Stimulated activated memory B cell treated with anti-CD40 and anti-IgM and Interleukin-4, amounts not matched to agents 10 μg/mL and 1 μg/mL and 100 μg/mL, for 72 hours (primary cell): ENCODE data around the gene JPH4.
A peak's percentile ranks its signal among the peaks of the same experiment; 100 is the strongest.

Source experiments
- ATAC-seq: fragments of 150-1000 bp; cut with Tn5 transposase; 2 replicates; pipeline ENCODE4 v1.10.0; 2021
- H3K27ac Mint-ChIP-seq: one replicate; pipeline ENCODE4 v1.8.0; 2022; ENCODE audit warnings: mild to moderate bottlenecking, mixed read lengths
- H3K27me3 Mint-ChIP-seq: one replicate; pipeline ENCODE4 v1.8.0; 2022; ENCODE audit warnings: mixed read lengths
- H3K36me3 Mint-ChIP-seq: one replicate; pipeline ENCODE4 v1.8.0; 2022; ENCODE audit warnings: mixed read lengths
- H3K4me1 Mint-ChIP-seq: one replicate; pipeline ENCODE4 v1.8.0; 2022; ENCODE audit warnings: mixed read lengths
- H3K4me3 Mint-ChIP-seq: one replicate; pipeline ENCODE4 v1.8.0; 2022; ENCODE audit warnings: mild to moderate bottlenecking, moderate library complexity, mixed read lengths
- H3K9me3 Mint-ChIP-seq: one replicate; pipeline ENCODE4 v1.8.0; 2022; ENCODE audit warnings: mixed read lengths

JPH4 gene

GRCh38 chr14:23555882-23556699, 22.5 kb downstream of the JPH4 start, which contains the start of gene THTPA:
Gene THTPA (plus strand): TSS chr14:23556271. CDS start chr14:23556758, 487 bp downstream.
- ATAC-seq: peak; percentile 90
- H3K36me3 Mint-ChIP-seq: peaks cover 12% of the 10 kb centered on the region
- H3K9me3 Mint-ChIP-seq: no peaks in the 10 kb centered on the region
- H3K27me3 Mint-ChIP-seq: no peaks in the 10 kb centered on the region
- peaks cover 54% of the 10 kb centered on the region for H3K4me1 Mint-ChIP-seq
- H3K4me3 Mint-ChIP-seq: peak within 1 kb of the TSS; percentile 92
- peak within 1 kb of the TSS; percentile 98 for H3K27ac Mint-ChIP-seq

DNA sequence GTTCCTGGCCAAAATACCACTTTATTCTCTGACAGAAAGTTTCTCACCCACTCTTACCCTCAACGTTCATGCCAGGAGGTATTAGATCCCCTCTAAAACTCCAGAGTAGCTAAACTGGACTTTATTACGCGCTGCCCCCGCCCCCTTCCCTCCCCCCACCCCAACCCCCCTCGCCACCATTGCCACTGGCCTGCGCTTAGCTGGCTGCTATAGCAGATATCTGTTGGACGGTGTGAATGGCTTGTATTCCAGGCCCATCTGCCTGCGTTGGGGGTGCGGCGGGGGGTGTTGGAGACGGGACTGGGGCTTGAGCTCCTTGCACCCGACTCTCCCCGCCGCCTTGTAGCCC, 23.1 kb downstream of the JPH4 start:
- peak overlapping the region; percentile 98 for H3K27ac Mint-ChIP-seq
- no peaks in the 10 kb centered on the region for H3K27me3 Mint-ChIP-seq
- H3K36me3 Mint-ChIP-seq: peaks cover 6% of the 10 kb centered on the region
- H3K4me3 Mint-ChIP-seq: peak overlapping the region; percentile 92
- no peaks in the 10 kb centered on the region for H3K9me3 Mint-ChIP-seq
- no peak for ATAC-seq
- H3K4me1 Mint-ChIP-seq: peaks cover 49% of the 10 kb centered on the region

GRCh38 chr14:23551266-23552028, 27.1 kb downstream of the JPH4 start, which contains the start of gene ZFHX2:
Gene ZFHX2 (minus strand): TSS chr14:23551765. CDS start chr14:23535325, 16,440 bp downstream.
- H3K4me3 Mint-ChIP-seq: no peak within 1 kb of the TSS
- H3K4me1 Mint-ChIP-seq: peaks cover 13% of the 10 kb centered on the region
- H3K27me3 Mint-ChIP-seq: no peaks in the 10 kb centered on the region

DNA sequence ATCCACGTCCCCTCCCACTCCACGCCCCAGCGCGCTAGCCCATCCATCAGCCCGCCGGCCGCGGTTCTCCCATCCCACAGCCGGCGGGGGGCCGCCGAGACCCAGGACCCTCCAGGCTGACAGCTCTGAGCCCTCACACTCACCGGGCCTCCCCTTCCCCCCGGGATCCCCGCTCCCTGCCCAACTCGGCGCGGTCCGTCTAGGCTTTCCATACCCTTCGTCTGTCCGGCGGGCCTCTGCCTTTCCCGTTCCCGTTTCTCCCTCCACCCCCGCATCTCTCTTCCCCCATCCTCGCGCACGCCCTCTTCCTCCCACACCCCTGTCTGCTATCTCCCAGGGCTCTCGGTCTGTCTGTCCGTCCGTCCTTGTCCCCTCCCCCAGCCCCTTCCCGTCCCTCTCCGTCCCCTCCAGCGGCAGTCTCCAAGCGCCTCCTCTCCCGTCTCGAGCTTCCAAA, 27.8 kb downstream of the JPH4 start:
- Mint-ChIP-seq H3K9me3 (no peaks in the 10 kb centered on the region), H3K27ac (no peak overlapping the region), H3K4me1 (peaks cover 7% of the 10 kb centered on the region), H3K27me3 (no peaks in the 10 kb centered on the region), H3K36me3 (no peaks in the 10 kb centered on the region), H3K4me3 (no peak overlapping the region)
- ATAC-seq: no peak

More at GRCh38 chr14:23551266-23552028, 27.1 kb downstream of the JPH4 start, which contains the start of gene ZFHX2:
- ATAC-seq: peak; percentile 81
- no peak within 1 kb of the TSS for H3K27ac Mint-ChIP-seq
- no peaks in the 10 kb centered on the region for H3K9me3 Mint-ChIP-seq
- no peaks in the 10 kb centered on the region for H3K36me3 Mint-ChIP-seq

DNA sequence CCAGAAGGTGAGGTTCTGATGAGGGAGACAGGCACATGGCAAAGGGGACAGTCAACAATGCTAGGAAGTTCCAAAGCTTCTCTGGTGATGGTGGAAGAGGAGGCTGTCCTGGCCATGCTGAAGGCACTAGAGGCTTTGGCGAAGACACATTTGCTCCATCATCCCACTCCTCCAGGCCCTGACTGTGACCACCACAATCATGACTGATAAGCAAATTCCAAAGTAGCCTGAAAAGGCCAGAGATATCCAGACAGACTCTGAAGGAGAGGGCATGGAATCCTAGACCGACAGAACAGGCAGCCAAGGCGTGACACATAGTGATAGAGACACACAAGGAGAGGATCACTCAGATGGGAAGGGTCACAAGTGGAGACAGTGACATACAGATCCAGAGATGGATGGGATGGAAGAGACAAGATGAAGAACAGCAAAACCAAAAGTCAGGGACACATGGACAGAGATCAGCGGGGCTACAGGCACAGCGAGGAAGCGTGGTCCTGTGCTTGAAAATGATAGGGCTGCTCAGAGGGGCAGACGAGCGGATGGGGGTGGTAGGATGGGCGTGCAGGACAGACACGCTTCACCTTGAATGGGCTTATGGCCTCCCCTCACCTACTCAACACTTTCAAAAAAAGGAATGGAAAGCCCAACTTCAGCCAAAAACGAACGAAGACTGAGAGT, 28.3 kb downstream of the JPH4 start:
- Mint-ChIP-seq H3K27ac (no peak overlapping the region), H3K4me1 (peaks cover 7% of the 10 kb centered on the region), H3K9me3 (no peaks in the 10 kb centered on the region), H3K4me3 (no peak overlapping the region), H3K27me3 (no peaks in the 10 kb centered on the region), H3K36me3 (no peaks in the 10 kb centered on the region)
- ATAC-seq: no peak

DNA sequence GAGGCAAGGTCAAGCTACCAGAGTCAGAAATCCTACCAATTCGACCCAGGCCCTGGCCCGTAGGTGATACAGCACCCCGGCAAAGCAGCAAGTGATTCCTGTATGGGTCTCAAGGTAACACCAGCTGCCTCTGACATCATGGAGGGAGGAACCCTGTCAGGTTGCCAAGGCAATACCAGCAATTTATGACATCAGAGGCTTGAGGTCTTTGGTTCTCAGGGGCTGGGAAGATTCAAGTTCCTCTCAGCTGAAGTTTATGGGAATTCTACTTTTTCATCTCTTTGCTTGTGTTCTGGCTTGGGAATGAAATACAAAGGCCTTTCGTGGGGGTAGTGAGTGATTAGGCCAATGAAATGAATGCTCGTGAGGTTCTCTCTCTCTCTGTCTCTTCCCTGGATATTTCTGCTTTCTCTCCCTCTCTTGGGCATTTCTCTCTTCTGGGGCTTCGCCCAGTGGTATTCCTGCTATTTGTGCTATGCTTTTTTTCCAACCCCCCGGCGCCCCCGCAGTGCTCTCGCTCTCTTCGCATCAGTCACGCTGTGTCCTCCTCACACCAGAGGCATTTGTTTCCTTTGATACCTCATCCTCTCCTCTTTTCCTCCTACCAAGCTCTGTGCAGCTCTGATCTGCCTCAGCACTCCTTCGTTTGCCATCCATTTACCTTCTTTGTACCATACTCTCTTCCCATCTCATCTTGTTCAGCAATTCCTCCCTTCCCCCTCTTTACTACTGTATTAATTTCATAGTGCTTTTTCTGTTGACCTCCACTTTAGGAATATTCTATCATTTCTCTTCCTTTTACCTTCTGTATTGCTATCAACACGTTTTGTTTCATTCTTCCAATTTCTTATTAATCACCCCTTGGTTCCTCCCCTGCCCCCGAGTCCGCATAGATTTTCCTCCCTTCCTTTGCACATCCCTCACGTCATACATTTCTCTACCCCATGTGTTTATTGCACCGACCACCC, 30.0 kb downstream of the JPH4 start:
- Mint-ChIP-seq H3K36me3 (peaks cover 7% of the 10 kb centered on the region), H3K4me3 (no peak overlapping the region), H3K27me3 (no peaks in the 10 kb centered on the region), H3K4me1 (peaks cover 7% of the 10 kb centered on the region), H3K27ac (no peak overlapping the region), H3K9me3 (no peaks in the 10 kb centered on the region)
- no peak for ATAC-seq

DNA sequence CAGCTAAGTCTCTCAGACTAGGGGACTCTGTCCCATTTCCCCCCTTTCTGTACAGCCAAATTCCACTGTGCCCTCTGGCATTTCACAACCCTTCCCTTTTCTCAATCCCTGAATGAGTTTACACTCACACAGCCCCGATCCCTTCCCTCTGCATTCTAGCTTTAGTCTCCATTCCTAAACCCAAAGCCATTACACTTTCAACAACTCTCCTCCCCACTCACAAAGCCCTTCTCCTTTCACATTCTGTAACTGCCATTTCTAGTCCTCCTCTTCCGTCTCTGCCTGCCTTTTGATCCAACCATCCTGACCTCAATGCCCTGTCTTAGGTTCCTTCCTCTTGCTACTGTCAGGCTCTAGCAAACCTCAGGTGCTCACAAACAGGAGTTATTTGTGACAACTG, 30.7 kb downstream of the JPH4 start:
- H3K27me3 Mint-ChIP-seq: no peaks in the 10 kb centered on the region
- no peak overlapping the region for H3K4me3 Mint-ChIP-seq
- H3K9me3 Mint-ChIP-seq: no peaks in the 10 kb centered on the region
- H3K27ac Mint-ChIP-seq: no peak overlapping the region
- peaks cover 7% of the 10 kb centered on the region for H3K4me1 Mint-ChIP-seq
- no peak for ATAC-seq
- H3K36me3 Mint-ChIP-seq: peaks cover 7% of the 10 kb centered on the region

- Mint-ChIP-seq H3K36me3 (peaks cover 7% of the 10 kb centered on the region), H3K27me3 (no peaks in the 10 kb centered on the region), H3K4me3 (no peak overlapping the region), H3K27ac (no peak overlapping the region), H3K9me3 (no peaks in the 10 kb centered on the region), H3K4me1 (no peaks in the 10 kb centered on the region)
- ATAC-seq: no peak
These were observed 32.0 kb downstream of the JPH4 start for GRCh38 chr14:23546450-23547035.

- H3K36me3 Mint-ChIP-seq: peaks cover 7% of the 10 kb centered on the region
- no peaks in the 10 kb centered on the region for H3K9me3 Mint-ChIP-seq
- H3K4me3 Mint-ChIP-seq: no peak overlapping the region
- H3K27me3 Mint-ChIP-seq: no peaks in the 10 kb centered on the region
- no peak overlapping the region for H3K27ac Mint-ChIP-seq
- no peaks in the 10 kb centered on the region for H3K4me1 Mint-ChIP-seq
- no peak for ATAC-seq
These were observed 32.7 kb downstream of the JPH4 start for GRCh38 chr14:23545740-23546365.

DNA sequence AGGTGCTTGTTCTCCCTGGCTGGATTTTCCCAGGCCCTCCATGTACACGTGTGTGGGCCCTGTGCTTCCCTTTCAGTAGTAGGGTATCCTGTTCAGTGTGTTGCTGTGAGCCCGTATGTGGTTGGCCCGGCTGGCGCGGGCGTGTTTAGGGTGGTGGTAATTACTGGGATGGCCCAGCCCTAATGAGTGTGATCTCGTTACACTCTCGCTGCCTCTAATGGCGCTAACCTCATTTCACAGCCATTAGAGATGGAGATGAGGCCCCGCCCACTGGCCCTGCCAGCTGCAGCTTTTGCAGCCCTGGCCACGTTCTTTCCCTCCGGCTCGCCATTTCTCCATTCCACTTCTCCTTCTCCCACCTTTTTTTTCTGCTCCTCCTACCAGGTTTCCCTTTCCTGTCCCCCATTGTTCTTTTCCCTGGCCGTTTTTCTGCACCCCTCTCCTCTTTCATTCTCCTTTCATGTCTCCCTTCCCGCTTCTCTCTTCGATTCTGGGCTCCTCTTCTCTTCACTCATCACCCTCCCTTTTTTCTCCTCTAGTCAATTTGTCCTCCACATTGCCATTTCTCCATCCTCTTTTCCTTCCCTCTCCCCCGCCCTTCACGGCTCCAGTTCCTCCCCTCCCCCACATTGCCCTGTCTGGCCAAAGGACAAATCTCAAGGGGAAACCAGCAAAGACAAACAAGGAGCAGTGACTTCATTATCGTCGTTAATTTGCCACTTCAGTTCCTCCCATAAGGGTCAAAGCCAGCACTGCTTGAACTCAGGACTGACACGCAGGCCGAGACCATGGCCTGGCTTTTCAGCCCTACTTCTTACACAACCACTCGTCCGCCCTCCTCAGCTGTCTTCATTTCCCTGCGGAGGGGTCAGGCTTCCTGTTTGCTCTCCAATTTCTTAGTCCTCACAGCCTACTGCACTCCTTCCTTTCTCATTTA, 33.8 kb downstream of the JPH4 start:
- Mint-ChIP-seq H3K4me1 (no peaks in the 10 kb centered on the region), H3K4me3 (no peak overlapping the region), H3K9me3 (no peaks in the 10 kb centered on the region), H3K27me3 (no peaks in the 10 kb centered on the region), H3K27ac (no peak overlapping the region), H3K36me3 (peaks cover 7% of the 10 kb centered on the region)
- no peak for ATAC-seq

GRCh38 chr14:23543403-23543802, 35.2 kb downstream of the JPH4 start:
- Mint-ChIP-seq H3K9me3 (no peaks in the 10 kb centered on the region), H3K36me3 (peaks cover 7% of the 10 kb centered on the region), H3K4me3 (no peak overlapping the region), H3K27ac (no peak overlapping the region), H3K27me3 (no peaks in the 10 kb centered on the region), H3K4me1 (peaks cover 4% of the 10 kb centered on the region)
- no peak for ATAC-seq

- Mint-ChIP-seq H3K9me3 (no peaks in the 10 kb centered on the region), H3K4me3 (no peak overlapping the region), H3K27me3 (no peaks in the 10 kb centered on the region), H3K27ac (no peak overlapping the region), H3K36me3 (peaks cover 7% of the 10 kb centered on the region), H3K4me1 (peaks cover 4% of the 10 kb centered on the region)
- ATAC-seq: no peak
These were observed 36.3 kb downstream of the JPH4 start for GRCh38 chr14:23542261-23542660.

GRCh38 chr14:23540141-23540469, 38.5 kb downstream of the JPH4 start:
- no peak overlapping the region for H3K4me3 Mint-ChIP-seq
- no peaks in the 10 kb centered on the region for H3K27me3 Mint-ChIP-seq
- H3K36me3 Mint-ChIP-seq: peaks cover 6% of the 10 kb centered on the region
- peaks cover 4% of the 10 kb centered on the region for H3K4me1 Mint-ChIP-seq
- H3K27ac Mint-ChIP-seq: no peak overlapping the region
- no peaks in the 10 kb centered on the region for H3K9me3 Mint-ChIP-seq
- no peak for ATAC-seq
